ENCODE measurements around the gene CREBRF.
"Not testable (repeated sequence)": the region's sequence is repeated elsewhere in the genome, so short reads cannot be mapped to it uniquely, and the experiment has no call there.

Gene CREBRF

DNA sequence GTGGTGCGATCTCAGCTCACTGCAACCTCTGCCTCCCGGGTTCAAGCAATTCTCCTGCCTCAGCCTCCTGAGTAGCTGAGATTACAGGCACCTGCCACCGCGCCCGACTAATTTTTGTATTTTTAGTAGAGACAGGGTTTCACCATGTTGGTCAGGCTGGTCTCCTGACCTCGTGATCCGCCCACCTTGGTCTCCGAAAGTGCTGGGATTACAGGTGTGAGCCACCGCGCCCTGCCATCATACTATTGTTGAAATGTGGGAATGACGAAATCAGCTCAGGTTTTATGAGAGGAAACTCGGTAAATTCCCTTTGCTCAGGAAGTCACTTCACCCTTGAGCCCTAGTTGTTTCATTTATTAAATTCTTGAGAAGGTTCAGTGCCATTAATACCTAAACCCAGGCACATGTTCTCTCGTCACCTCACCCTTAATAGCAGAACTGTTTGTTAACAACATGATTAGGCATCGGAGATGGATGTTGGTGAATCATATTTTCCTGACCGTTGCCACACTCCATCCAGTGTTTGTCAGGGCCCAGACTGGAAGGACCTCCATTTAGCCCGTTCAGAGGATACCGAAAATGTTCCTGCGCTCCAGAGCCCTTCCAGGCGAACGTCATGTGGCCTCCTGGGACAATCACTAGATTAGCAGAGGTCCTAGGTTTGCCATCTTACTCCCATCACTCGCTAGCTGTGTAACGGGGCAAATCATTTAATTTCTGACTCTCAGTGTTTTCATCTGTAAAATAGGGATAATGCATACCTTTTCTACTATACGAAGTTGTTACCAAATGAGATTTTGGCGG is 20.0 kb upstream of the CREBRF start:
- no peak for DNase-seq (ENCODE audit: low read depth)
- TF ChIP-seq, protein P1, sequence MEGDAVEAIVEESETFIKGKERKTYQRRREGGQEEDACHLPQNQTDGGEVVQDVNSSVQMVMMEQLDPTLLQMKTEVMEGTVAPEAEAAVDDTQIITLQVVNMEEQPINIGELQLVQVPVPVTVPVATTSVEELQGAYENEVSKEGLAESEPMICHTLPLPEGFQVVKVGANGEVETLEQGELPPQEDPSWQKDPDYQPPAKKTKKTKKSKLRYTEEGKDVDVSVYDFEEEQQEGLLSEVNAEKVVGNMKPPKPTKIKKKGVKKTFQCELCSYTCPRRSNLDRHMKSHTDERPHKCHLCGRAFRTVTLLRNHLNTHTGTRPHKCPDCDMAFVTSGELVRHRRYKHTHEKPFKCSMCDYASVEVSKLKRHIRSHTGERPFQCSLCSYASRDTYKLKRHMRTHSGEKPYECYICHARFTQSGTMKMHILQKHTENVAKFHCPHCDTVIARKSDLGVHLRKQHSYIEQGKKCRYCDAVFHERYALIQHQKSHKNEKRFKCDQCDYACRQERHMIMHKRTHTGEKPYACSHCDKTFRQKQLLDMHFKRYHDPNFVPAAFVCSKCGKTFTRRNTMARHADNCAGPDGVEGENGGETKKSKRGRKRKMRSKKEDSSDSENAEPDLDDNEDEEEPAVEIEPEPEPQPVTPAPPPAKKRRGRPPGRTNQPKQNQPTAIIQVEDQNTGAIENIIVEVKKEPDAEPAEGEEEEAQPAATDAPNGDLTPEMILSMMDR (IDR thresholded peaks at IDR 0.05; ENCODE audit: low read length, missing control alignments) = no peak
- H3K4me3 ChIP-seq (replicated peaks; ENCODE audit: low read depth, low read length) = no peak overlapping the region

DNA sequence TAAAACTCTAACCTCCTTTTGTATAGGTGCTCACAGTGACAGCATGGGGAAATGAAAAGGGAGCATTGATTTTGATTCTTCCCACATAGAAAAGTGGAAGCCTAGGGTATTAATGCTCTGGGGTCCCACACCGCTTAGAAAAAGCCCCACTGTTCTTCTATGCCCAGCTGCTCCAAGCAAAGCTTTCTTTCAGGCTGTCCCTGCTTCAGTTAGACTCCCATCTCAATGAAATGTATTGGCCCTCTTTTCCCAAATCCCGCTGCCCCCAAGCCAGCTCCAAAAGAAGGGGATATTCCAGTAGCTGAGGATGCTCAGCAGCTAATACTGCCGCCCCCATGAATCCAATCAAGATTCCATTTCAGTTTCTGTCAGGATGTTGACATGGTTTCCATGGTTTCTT is 17.0 kb upstream of the CREBRF start:
- no peak for DNase-seq (ENCODE audit: low read depth)
- TF ChIP-seq, protein P1 (IDR thresholded peaks at IDR 0.05; ENCODE audit: low read length, missing control alignments) = no peak

DNA sequence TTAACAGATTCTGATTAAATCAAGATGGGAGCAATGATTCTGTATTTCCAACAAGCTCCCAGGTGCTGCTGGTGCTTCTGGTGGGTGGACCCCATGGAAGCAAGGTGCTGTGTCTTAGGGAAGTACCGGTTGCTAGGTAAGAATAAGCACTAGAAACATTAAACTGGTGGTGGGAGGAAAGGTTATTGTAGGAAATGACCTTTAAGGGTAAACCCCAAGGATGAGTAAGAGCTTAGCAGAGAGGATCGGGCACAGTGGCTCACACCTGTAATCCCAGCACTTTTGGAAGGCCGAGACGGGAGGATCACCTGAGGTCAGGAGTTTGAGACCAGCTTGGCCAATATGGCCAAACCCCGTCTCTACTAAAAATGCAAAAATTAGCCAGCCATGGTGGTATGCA is 16.2 kb upstream of the CREBRF start:
- DNase-seq (ENCODE audit: low read depth) = no peak
- TF ChIP-seq, protein P1 (IDR thresholded peaks at IDR 0.05; ENCODE audit: low read length, missing control alignments) = no peak

More for the DNA sequence above, 17.0 kb upstream of the CREBRF start:
- no peak overlapping the region for H3K4me3 ChIP-seq (replicated peaks; ENCODE audit: low read depth, low read length)

DNA sequence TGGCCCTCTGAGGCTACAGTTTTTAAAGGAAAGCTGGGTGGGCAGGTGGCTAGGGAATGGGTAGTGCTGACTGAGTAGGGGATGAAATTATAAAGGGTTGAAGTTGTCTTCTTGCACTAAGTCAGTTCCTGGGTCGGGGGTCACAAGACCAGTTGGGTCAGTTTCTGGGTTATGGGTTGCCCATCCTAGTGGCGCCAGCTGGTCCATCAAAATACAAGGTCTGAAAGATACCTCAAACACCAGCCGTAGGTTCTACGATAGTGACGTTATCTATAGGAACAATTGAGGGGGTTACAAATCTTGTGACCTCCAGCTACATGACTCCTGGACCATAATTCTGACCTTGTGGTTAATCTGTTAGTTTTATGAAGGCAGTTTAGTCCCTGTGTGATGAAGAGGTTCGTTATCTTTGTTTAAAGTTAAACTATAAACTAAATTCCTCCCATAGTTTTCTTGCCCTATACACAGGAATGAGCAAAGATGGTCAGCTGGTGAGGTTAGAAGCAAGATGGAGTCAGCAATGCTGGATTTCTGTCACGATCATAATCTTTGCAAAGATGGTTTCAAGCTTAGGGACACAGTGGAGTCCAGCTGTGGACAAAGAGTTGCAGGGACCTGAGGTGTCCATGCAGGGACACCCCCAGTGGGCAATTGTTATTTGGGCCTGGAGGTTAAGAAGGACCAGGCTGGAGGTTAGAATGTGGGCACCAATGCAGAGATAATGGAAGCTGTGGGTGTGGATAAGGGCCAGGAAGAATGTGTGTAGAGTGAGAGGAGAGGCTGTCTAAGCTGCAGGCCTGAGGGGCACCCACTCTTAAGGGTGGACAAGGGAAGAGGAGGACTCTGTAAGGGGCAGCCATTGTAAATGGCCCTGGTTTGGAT is 14.0 kb upstream of the CREBRF start:
- no peak overlapping the region for H3K4me3 ChIP-seq (replicated peaks; ENCODE audit: low read depth, low read length)
- TF ChIP-seq, protein P1 (IDR thresholded peaks at IDR 0.05; ENCODE audit: low read length, missing control alignments) = no peak
- no peak for DNase-seq (ENCODE audit: low read depth)

More for the DNA sequence above, 16.2 kb upstream of the CREBRF start:
- no peak overlapping the region for H3K4me3 ChIP-seq (replicated peaks; ENCODE audit: low read depth, low read length)

DNA sequence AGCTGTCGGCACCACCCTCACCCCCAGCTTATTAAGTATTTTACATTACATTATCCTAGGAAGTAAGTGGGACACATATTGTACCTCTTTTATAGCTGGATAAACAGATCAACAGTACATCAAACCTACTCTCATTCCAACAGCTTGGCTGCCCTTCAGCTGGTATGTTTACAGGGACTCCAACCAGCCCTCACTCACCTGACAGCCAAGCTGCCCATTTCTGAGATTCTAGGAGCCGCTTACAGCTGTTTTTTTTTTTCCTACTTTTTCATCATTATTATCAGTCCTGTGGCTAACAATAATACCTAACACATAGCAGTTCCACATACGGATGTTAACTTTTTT is 13.4 kb upstream of the CREBRF start:
- H3K4me3 ChIP-seq (replicated peaks; ENCODE audit: low read depth, low read length) = no peak overlapping the region
- no peak for DNase-seq (ENCODE audit: low read depth)
- TF ChIP-seq, protein P1 (IDR thresholded peaks at IDR 0.05; ENCODE audit: low read length, missing control alignments) = no peak

DNA sequence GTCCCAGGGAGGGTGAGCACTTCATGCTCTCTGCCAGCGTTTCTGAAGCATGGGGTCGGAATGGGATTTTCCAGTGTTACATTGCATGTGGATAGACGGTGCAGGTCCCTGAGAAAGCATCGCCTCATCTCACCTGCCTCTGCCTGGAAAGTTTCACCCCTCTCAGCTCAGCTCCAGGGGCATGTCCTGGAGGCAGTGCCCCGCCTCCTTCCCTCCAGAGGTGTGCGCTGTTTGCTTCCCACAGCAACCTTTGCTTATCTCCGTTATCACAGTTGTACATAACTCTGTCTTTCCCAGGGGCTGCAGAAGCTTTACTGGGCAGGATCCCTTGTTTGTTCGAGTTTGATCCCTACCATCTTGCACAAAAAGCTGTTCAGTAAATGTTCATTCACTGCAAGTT is 10.7 kb upstream of the CREBRF start:
- no peak overlapping the region for H3K4me3 ChIP-seq (replicated peaks; ENCODE audit: low read depth, low read length)
- TF ChIP-seq, protein P1 (IDR thresholded peaks at IDR 0.05; ENCODE audit: low read length, missing control alignments) = no peak
- no peak for DNase-seq (ENCODE audit: low read depth)

DNA sequence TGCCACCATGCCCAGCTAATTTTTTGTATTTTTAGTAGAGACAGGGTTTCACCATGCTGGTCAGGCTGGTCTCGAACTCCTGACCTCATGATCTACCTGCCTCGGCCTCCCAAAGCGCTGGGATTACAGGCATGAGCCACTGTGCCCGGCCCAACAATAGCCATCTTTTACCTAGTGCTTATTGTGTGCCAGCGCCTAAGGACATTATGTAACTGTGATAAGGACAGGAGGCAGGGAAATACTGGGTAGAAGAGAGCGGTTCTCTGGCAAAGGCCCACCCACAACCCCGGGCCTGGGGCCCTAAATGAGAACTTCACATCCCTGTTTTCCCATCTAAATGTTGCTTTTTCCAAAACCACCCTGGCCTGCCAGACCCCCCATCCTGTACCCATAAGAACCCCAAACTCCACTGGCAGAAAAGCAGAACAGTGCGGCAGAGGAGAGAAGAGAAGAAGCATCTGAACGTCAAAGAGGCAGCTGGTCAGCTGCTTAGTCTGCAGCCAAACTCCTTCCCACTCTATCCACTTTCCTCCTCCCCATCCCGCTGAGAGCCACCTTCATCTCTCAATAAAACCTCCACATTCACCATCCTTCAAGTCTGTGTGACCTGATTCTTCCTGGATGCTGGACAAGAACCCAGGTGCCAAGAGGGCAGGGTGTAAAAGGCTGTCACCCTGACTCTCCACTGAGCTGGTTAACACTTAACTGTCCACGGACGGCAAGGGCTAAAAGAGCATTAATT is 8.9 kb upstream of the CREBRF start:
- H3K4me3 ChIP-seq (replicated peaks; ENCODE audit: low read depth, low read length); DNase-seq (ENCODE audit: low read depth): not testable (repeated sequence)

All from fibroblast of pulmonary artery (primary cell).